ENCODE results near the gene GGT6. TPM values are rescaled to one million over a fixed set of nuclear protein-coding genes. Genes with fewer than 3 reads are reported as not detected.

GGT6 gene
- total RNA-seq, 4 donors from 2014 or later, result not detected

- no peak for DNase-seq (ENCODE audit: low spot score in 2 of 2)
Observed at GRCh38 chr17:4534515-4534914, 25.9 kb downstream of the GGT6 start.

GRCh38 chr17:4533523-4534504, 26.6 kb downstream of the GGT6 start:
- WGBS, 2 donors, result 24 to 28% methylated on average over 19 of the region's 23 CpGs
- Histone ChIP-seq H3K4me1 (peaks cover 0 to 67% (median 49%) of the 10 kb centered on the region in 4 donors), H3K4me3 (peak overlapping the region in 2 of 4 donors; percentile 2 to 19), H3K27ac (peak overlapping the region; percentile 44 to 93 (median 79)), H3K27me3 (no peaks in the 10 kb centered on the region), H3K9me3 (no peaks in the 10 kb centered on the region), H3K36me3 (peaks cover 0 to 16% (median 0%) of the 10 kb centered on the region in 3 donors)
- peak in 2 of 5 experiments; percentile 38 to 41 for TF ChIP-seq CTCF (IDR thresholded peaks at IDR 0.05)
- no peak for TF ChIP-seq POLR2A (IDR thresholded peaks at IDR 0.05)
- peak in 1 of 2 donors; percentile 29 for TF ChIP-seq EP300 (IDR thresholded peaks at IDR 0.05)
- DNase-seq (ENCODE audit: low spot score in 2 of 2), result peak in 1 of 2 donors; percentile 35

More at GRCh38 chr17:4534515-4534914, 25.9 kb downstream of the GGT6 start:
- TF ChIP-seq EP300 (IDR thresholded peaks at IDR 0.05) (no peak), CTCF (IDR thresholded peaks at IDR 0.05) (no peak), POLR2A (IDR thresholded peaks at IDR 0.05) (no peak)
- Histone ChIP-seq H3K9me3 (no peaks in the 10 kb centered on the region), H3K4me3 (peak overlapping the region in 1 of 4 donors; percentile 2), H3K36me3 (peaks cover 0 to 23% (median 4%) of the 10 kb centered on the region in 3 donors), H3K27ac (peak overlapping the region; percentile 44 to 93 (median 79)), H3K27me3 (no peaks in the 10 kb centered on the region), H3K4me1 (peaks cover 0 to 70% (median 49%) of the 10 kb centered on the region in 4 donors)
- WGBS, 2 donors, result 46 to 74% methylated on average over 7 to 16 of the region's 17 CpGs

- DNase-seq (ENCODE audit: low spot score in 2 of 2), result no peak
- no peak for TF ChIP-seq POLR2A (IDR thresholded peaks at IDR 0.05)
- no peak for TF ChIP-seq CTCF (IDR thresholded peaks at IDR 0.05)
- TF ChIP-seq EP300 (IDR thresholded peaks at IDR 0.05), result no peak
- WGBS, 2 donors, result 86 to 91% methylated on average over 21 to 33 of the region's 33 CpGs
- Histone ChIP-seq H3K4me1 (peaks cover 0 to 59% (median 49%) of the 10 kb centered on the region in 4 donors), H3K27me3 (no peaks in the 10 kb centered on the region), H3K27ac (peak overlapping the region; percentile 44 to 93 (median 79)), H3K9me3 (no peaks in the 10 kb centered on the region), H3K36me3 (peaks cover 0 to 8% (median 0%) of the 10 kb centered on the region in 3 donors), H3K4me3 (no peak overlapping the region)
Observed at GRCh38 chr17:4532860-4533522, 27.4 kb downstream of the GGT6 start.

GRCh38 chr17:4531988-4532736, 28.2 kb downstream of the GGT6 start:
- peaks cover 0 to 56% (median 41%) of the 10 kb centered on the region in 4 donors for H3K4me1 ChIP-seq
- H3K27me3 ChIP-seq, result no peaks in the 10 kb centered on the region
- H3K27ac ChIP-seq, result peak overlapping the region in 2 of 4 donors; percentile 19 to 88
- no peak for DNase-seq (ENCODE audit: low spot score in 2 of 2)
- no peak overlapping the region for H3K4me3 ChIP-seq
- TF ChIP-seq EP300 (IDR thresholded peaks at IDR 0.05) (no peak), POLR2A (IDR thresholded peaks at IDR 0.05) (no peak), CTCF (IDR thresholded peaks at IDR 0.05) (no peak)
- 93 to 94% methylated on average over 17 of the region's 17 CpGs for WGBS, 2 donors
- H3K9me3 ChIP-seq, result no peaks in the 10 kb centered on the region
- H3K36me3 ChIP-seq, result peaks cover 0 to under 1% (median 0%) of the 10 kb centered on the region in 3 donors

Data from tibial nerve (tissue), 4 donors.